ENCODE measurements around the gene SDCBP2.

The SDCBP2 gene

DNA sequence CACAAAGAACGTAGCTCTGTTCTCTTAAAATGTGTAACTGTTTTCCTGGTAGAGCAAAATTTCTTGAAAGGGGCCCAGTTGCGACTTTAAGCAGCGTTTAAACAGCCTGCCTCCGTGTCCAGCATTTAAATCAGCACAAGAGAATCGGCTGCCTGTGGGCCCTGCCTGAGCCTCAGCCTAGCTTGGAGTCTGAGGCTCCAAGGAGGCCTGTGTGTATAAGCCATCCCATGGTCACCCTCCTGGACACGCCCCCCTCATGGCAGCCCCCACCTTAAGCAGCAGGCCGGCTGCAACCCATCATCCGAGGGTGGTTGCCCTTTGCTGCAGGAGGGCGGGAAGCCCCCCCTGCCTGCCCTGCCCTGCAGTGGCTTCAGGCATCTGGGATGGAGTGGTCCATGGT is 18.9 kb downstream of the SDCBP2 start:
- DNase-seq = no peak

DNA sequence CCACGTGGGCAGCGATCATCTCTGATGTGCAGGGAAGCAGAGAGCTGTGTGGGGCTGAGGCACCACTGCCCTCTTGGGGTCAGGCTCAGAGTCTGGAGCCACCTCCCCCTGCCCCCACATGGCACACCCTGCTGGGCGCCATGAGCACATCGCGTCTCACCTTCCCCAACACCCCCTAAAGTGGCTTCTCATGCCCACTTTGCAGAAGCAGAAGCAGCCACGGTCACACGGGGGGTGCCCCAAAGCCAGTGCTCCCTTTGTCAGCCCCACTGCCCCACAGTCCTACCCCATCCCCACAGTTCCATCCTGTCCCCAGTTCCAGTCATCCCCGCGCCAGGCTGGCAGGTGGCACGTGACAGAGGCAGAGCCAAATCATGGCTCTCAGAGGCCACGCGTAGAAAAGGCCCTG is 19.5 kb downstream of the SDCBP2 start:
- DNase-seq = no peak

DNA sequence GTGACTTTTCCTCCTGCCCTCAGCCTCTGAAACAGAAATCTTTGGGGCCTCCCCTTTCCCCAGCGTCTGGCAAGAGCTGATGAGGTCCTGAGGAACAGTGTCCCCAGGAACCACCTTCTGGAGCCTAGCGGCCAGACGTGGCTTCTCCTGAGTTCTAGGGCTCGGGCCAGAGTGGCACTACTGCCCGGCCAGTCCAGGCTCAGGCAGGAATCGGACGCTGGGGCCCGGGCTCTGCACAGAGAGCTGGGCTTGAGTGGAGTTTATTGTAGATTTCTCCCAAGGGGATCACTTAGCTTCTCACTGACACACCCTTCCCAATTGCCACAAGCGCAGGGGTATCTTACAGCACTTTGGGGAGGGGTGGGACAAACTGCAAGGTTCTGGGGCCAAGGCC is 20.2 kb downstream of the SDCBP2 start:
- no peak for DNase-seq

DNA sequence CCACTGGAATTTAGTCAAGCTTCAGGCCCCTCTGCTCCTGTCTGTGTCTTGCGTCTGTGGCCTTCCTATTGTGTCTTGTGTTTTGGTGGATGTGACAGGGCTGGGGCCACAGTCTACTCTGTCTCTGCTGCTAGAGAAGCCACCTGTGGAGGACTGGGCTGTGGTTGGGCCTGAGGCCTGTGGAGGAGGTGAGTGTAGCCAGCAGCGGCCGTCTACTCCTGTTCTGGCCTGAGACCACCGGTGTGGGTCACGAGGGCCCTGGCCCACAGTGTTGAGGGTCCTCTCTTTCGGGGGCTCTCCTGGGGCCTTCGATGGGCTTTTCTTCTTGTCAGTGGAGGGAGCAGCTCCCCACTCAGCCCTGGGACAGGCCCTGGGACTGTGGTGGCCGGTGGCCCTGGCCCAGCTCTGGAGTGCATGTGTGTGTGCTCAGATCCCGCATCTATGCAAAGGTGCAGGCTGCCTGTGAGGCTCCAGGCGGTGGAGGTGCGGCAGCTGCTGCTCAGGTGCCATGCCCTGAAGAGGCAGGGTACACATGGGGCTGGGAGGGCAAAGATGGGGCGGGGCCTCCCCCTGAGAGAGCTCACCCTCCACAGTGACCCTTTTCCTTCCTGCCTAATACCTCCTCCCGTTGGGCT is 20.8 kb downstream of the SDCBP2 start:
- no peak for DNase-seq

DNA sequence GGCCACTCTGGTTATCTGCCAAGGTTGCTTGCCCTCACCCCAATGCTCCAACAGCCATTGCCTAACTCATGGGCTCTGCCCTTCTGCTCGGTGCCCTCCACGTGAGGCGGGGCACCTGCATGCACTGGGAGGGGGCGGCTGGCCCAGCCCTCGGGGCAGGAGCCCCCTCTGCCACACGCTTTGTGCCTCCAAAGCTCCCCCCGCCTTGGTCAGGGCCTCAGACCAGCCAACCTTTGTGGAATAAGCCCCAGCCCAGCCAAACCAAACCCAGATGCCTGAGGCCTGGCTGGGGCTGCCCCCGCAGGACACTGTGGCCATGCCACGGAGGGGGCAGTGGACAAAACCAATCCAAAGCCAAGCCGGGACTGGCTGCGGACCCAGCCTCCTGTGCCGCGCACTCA is 21.4 kb downstream of the SDCBP2 start:
- DNase-seq = no peak

DNA sequence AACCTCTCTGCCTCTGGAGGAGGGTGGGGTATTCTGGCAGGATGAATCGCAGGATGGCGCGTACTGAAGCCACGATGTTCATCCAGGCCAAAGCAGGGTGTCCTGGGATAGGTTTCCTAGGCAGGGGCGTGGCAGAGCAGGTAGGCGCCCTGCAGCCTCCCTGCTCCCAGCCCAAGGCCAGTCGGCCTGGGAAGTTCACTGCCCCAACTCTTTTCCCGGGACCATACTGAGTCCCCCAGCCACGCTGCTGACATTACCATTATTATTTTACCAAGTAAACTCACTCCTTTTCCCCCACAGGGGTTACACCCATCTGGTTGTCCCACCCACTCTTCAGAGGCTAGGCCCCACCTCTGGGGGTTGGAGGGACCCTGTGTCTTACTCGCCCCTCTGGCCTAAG is 21.8 kb downstream of the SDCBP2 start:
- DNase-seq = no peak

DNA sequence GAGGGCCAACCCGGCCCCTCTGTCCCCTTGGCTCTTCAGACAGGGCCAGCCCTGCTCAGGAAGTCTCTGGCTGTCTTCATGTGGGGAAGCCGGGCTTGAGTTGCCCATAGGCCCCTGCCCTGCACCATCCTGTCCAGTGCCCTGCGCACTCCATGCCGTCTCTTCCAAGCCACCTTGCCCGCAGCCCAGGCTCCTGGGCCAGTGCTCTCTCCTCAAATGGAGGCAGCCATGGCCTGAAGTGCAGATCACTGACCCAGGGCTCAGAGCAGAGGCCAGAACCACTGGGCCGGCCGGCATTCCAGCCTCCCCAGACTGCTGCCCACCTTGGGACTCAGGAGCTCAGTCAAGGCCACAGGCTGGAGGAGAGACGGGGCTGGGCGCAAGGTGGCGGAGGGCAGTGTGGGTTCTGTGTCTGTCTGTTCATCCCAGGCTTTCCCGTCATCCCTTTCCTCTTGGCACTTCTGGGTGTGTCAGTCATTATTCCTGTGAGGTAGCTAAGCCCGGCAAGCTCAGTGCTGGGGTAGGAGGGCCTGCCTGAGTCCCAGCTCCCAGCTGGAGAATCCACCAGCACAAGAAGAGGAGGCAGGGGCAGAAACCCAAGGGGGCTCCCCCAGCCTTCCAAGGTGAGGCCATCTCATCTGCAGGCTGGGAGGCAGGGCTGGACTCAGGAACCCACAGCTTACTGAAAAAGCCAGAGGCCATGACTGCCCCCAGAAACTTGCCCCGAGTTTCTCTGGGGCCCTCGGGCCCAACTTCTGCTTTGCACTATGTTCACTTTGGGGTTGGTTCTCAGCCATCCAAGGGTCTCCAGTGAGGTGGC is 22.4 kb downstream of the SDCBP2 start:
- DNase-seq = no peak

DNA sequence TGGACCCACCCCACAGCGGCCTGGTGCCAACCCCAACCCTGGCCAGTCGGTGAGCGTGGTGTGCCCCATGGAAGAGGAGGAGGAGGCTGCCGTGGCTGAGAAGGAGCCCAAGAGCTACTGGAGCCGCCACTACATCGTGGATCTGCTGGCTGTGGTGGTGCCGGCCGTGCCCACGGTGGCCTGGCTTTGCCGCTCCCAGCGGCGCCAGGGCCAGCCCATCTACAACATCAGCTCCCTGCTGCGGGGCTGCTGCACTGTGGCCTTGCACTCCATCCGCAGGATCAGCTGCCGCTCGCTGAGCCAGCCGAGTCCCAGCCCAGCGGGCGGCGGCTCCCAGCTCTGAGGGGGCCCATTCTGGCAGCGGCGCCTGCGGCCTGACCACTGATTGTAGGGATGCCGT is 23.2 kb downstream of the SDCBP2 start:
- no peak for DNase-seq

DNA sequence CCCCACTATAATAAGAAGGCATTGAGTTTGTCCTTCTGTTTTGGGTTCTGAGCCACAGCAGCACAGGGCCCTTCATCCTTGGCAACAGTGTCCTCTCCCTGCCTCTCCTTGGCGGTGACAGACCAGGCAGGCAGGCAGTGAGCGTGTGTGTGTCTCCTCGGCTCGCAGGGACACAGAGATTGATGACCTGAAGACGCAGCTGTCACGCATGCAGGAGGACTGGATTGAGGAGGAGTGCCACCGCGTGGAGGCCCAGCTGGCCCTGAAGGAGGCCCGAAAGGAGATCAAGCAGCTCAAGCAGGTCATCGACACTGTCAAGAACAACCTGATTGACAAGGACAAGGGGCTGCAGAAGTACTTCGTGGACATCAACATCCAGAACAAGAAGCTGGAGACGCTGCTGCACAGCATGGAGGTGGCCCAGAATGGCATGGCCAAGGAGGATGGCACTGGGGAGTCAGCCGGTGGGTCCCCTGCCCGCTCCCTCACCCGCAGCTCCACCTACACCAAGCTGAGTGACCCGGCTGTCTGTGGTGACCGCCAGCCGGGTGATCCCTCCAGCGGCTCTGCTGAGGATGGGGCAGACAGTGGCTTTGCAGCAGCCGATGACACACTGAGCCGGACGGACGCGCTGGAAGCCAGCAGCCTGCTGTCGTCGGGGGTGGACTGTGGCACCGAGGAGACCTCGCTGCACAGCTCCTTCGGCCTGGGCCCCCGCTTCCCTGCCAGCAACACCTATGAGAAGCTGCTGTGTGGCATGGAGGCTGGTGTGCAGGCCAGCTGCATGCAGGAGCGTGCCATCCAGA is 24.0 kb downstream of the SDCBP2 start:
- DNase-seq = no peak

DNA sequence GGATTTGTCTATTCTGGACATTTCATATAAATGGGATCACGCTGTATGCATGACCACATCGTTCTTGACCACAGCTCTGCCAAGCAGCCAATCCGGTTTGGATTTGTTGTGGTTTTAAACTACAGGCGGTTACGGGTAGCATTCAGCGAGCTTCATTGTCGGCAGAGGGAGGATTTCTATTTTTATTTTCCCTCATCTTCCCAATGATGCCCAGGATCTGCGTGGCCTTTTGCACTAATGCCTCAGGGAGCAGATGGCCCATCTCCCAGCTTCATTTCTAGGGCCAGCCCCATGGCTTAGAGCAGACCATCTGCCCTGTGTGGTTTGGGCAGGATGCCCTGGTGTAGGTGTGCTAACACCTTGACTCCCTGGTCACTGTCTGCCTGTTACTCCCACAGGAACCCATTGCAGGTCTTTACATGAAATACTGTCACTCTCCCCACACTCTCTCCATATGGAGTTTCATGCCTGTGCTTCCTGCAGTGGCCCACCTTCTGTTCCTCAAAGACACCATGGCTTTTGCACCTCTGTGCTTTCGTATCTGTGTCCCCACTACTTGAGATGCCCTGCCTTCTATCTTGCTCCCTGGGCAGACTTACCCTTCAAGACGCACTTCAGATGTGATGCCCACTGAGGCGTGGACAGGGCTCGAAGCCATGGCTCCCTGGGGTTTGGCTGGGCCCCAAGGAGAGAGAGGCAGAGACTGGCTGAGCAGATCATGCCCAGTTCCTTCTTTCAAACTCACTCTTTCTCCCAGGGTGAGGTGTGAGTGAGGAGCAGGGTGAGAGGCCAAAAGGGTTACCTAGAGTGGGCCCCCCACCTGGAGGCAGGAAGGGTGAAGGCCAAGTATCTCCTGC is 26.0 kb downstream of the SDCBP2 start:
- peak; percentile 51 for DNase-seq

DNA sequence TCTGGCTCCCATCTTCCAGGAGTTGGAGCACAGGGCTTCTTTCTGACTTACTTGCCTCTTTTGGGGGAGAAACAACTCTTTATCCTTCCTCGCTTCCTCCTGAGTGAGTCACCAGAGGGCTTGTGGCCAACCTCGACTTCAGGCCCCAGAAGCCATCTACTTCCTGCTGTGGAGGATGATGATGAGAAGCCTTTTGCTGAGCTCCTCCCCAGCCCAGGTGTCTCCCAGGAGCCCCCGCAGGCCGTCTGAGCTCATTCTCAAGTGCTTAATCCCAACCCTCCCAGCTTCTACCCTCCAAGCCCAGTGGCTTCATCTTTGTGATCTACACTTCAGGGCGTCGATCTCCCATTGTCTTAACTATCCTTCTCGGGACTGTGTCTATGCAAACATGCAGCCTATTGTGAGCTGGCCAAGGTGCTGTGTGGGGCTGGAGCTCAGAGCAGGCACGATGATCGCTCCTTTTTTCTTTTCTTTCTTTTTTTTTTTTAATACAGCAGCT is 27.9 kb downstream of the SDCBP2 start:
- peak; percentile 33 for DNase-seq

DNA sequence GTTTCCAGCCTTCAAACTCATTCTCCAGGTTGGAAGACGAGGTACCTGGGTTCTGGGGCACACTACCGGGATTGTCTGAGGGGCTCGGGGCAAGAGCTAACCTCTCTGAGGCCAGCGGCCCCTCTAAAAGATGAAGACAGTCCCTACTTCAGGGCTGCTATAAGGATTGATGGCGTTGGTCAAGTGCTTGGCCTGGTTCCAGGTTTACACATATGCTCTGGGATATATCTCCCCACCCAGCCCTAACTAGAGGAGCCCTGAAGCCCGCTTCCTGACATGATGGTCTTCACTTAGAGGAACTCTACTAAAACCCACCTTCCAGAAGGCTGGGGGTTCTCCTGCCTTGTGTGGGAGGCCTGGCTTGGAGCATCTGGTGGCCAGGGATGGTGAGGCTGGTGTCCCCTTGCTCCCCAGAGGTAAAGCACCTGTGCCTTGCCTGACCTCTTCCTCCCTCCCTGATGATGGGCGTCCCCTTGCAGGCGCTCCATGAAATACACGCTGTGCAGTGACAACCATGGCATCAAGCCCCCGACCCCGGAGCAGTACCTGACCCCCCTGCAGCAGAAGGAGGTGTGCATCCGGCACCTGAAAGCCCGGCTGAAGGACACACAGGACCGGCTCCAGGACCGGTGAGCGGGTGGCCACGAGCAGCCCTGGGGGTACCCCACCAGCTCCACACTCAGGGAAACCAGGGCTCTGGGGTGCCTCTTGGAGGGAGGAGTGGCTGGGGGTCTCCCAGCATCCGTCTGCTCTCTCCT is 28.7 kb downstream of the SDCBP2 start:
- DNase-seq = no peak

DNA sequence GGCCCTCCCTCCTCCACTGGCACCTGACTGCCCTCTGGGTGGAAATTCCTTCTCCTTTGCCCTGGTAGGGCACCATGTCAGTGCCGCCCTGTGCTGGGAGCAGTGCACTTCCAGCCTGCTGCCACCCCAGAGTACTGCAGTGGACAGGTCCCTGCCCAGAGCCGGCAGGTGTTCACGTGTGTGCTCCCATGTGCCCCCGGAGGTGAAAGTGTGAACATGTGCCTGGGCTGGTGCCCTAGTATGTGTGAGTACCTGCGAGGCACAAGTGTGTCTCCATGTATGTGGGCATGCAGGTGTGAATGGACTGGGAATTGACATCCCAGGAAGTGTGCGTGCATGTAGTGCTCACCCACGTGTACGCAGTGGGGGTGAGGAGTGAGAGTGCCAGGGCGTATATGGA is 29.4 kb downstream of the SDCBP2 start:
- DNase-seq = no peak

DNA sequence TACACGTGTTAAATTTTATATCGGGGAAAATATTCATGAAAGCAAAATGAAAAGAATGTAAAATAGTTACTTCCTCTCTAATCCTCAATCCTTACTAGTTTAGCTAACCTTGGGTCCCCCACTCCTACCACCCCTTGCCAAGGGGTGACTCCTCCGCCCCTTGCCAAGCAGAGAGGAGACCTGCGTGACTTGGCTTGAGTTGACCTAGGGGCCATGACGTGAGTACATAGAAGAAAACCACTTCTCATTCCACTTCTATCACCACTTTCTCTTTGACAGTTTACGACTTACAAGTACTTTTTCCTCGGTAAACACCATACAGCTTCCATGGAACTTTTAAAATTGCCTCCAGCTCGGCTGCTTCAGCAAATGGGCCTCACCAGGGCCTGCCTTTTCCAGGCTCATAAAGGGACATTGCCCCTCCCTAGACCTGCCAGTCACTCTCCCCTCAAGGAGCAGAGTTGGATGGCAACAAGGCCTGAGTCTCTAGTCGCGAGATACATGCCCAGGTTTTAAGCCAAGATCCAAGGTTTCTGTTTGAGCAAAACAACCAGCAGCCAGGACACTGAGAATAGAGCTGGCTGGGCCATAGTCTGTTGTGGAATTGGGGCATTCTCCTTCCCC is 29.9 kb downstream of the SDCBP2 start:
- no peak for DNase-seq

DNA sequence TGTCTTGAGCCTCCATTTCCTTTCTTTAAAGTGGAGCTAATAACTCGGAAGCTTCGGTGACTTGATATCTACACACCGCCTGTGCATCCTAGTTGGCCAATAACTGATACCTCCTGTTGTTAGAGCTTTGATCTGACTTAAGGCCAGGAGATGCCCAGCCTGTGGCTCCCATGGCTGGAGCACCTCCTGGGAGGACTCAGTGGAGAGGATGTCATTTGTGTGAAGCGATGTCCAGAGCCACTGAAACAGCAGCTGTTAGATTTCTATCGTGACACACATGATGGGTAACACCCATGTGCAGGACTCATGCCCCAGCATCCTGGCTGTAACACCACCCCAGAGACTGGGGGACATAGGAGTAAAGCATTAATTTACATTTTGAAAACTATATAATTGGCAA is 30.8 kb downstream of the SDCBP2 start:
- DNase-seq = no peak

DNA sequence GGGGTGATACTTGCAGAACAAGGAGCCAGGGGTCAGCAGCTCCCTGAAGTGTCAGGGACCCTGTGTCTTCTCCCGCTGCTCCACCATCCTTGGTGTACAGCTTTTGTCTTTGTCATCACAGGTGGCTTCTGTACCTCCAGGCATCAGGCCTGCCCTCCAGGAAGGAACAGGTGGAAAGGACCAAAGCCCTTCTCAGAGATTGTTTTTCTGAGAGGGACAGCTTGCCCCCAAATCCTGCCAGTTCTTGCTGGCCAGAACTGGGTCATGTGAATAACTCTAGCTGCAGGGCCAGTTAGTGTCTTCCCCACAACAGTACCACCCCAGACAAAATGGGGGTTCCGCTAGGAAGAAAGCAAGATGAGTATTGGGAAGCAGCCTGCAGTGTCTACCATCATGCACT is 31.5 kb downstream of the SDCBP2 start:
- no peak for DNase-seq

DNA sequence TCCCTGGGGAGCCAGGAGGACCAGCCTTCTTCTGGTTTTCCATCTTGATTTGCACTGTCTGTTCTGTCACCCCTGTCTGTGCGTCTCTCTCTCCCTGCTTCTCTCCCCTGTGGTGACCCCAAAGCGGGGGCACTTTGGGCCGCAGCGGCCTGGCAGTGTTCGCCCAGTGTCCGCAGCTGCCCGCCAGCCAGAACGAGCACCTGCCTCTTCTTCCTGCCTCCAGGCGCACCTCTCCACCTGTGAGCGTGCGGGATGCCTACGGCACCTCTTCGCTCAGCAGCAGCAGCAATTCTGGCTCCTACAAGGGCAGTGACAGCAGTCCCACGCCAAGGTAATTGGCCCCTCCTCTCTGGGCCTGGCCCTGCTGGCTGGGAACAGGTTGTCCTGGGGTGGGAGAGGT is 32.0 kb downstream of the SDCBP2 start:
- DNase-seq = no peak

DNA sequence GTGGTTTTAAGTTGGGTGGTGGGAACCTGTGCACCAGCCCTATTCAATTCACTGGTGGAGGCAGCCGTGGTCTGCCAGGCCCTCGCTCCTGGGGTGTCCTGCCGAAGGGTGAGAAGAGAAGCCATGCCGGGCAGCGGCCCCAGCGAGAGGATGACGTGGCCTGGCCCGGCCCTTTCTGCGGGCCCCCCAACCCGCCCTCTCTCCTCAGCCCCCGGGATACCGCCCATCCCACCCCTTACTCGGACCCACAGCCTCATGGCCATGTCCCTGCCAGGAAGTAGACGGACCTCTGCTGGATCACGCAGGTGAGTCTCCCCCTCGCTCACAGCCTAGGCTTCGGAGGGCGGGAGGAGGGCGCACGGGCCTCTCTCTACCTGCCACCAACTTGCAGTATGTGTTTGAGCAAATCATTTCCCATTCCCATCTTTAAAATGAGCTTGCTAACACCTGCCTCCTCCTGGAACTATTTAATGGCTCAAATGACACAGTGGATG is 32.8 kb downstream of the SDCBP2 start:
- no peak for DNase-seq

DNA sequence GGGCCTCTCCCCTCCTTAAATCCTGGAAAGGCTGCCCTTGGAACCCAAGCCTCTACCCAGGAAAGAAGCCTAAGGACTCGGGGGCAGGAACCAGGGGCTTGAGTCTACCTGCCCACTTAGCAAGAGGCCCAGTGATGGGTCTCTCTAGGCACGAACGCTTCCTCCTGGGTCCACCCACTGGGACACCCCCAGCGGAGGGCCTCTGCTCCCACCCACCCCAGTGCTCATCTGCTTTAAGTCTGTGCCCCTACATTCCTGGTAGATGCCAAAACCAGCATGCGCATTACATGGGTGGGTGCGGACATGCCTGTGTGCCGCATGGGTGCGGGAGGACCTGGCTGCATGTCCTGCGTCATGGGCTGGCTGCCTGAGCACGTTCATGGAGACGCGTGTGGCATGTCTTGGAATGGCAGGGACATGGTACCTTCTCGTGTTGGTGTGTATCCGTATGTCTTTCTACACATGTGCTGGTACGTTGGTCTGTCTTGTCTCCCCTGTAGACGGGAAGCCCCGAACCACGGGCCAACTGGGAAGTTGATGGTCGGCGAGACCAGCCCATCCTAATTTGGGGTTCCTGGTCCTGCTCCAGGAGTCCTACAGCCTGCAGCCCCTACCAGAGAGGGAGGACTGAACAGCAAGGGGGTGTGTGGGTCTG is 33.5 kb downstream of the SDCBP2 start:
- no peak for DNase-seq

DNA sequence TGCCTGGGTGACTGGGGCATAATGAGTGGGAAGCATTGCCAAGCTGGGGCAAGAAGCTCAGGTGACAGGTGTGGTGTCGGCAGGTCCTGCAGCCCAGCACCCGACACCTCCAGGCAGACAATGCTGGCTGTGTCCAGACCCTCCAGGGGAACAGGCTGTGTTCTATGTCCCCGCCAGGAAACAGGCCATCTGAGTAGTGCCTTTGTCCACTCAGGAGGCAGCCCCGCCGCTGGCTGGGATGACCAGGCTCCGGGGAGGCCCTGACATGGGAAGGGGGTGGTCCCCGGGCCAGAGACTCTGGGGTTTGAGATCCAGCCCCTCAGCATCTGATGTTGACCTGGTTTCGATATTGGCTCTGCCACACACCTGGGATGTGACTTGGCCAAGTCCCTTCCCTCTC is 34.4 kb downstream of the SDCBP2 start:
- DNase-seq = no peak
